Measurements from ENCODE around the gene TIAM2.
"Not testable (repeated sequence)": the region's sequence is repeated elsewhere in the genome, so short reads cannot be mapped to it uniquely, and the experiment has no call there.

The TIAM2 gene

DNA sequence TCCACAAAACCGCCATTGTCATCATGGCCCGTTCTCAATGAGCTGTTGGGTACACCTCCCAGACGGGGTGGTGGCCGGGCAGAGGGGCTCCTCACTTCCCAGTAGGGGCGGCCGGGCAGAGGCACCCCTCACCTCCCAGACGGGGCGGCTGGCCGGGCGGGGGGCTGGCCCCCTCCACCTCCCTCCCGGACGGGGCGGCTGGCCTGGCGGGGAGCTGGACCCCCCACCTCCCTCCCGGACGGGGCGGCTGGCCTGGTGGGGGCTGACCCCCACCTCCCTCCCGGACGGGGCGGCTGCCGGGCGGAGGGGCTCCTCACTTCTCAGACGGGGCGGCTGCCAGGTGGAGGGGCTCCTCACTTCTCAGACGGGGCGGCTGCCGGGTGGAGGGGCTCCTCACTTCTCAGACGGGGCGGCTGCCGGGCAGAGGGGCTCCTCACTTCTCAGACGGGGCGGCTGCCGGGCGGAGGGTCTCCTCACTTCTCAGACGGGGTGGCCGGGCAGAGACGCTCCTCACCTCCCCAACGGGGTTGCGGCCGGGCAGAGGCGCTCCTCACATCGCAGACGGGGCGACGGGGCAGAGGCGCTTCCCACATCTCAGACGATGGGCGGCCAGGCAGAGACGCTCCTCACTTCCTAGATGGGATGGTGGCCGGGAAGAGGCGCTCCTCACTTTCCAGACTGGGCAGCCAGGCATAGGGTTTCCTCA lies 28.9 kb upstream of the TIAM2 start:
- H3K9me3 ChIP-seq (replicated peaks; ENCODE audit: low read length); H3K4me2 ChIP-seq (ENCODE audit: low read length): not testable (repeated sequence)

DNA sequence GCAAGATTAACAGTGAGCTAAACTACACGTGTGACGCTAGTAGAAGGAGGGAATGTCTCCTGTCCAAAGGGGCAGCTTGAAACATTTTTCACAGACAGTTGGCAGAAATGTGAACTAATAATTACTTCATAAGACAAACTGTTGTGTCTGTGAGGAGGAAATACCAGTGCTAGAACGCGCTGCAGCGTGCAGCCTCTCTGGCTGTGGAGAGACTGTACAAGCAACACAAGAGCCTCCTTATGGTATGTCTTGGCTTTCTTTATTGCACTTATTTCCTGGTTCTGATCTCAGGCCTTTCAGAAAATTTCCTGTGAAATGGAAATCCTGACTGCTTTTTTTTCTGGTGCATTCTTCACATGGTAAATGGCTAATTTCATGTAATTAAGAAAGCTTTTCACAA lies 25.3 kb upstream of the TIAM2 start:
- Histone ChIP-seq H3K4me2 (ENCODE audit: low read length) (no peak overlapping the region), H3K9ac (ENCODE audit: low read depth, low read length) (no peak overlapping the region), H3K36me3 (ENCODE audit: insufficient read depth, low read length) (no peaks in the 10 kb centered on the region), H3K27me3 (ENCODE audit: control insufficient read depth, insufficient read depth, low read length) (no peaks in the 10 kb centered on the region), H3K4me3 (ENCODE audit: low read length) (no peak overlapping the region), H3K4me1 (ENCODE audit: control insufficient read depth, insufficient read depth, low read length) (no peaks in the 10 kb centered on the region), H3K9me3 (replicated peaks; ENCODE audit: low read length) (no peaks in the 10 kb centered on the region)

More for the DNA sequence above, 28.9 kb upstream of the TIAM2 start:
- not testable (repeated sequence) for H3K27me3 ChIP-seq (ENCODE audit: control insufficient read depth, insufficient read depth, low read length); H3K9ac ChIP-seq (ENCODE audit: low read depth, low read length); H3K4me3 ChIP-seq (ENCODE audit: low read length); H3K4me1 ChIP-seq (ENCODE audit: control insufficient read depth, insufficient read depth, low read length); H3K36me3 ChIP-seq (ENCODE audit: insufficient read depth, low read length)

DNA sequence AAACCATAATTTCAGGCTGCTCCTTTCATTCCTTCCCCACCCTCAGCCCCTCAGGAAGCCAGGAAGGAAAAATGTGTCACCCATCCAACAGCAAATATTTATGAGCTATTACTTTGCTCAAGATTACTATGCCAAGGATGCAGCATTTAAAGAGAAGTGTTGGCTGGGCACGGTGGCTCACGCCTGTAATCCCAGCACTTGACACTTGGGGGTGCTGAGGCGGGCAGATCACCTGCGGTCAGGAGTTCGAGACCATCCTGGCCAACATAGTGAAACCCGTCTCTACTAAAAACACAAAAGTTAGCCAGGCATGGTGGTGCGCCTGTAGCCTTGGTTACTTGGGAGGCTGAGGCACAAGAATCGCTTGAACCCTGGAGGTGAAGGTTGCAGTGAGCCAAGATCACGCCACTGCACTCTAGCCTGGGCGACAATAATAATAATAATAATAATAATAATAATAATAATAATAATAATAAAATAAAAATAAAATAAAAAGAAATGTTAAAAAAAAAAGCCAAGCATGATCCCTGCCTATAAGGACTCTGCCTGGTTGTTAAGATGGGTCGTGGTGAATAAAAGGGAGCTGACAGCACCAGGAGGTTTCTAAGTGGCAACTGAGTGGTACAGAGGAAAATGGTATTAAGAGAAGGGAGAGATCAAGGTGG lies 20.5 kb upstream of the TIAM2 start:
- Histone ChIP-seq H3K9ac (ENCODE audit: low read depth, low read length) (no peak overlapping the region), H3K27me3 (ENCODE audit: control insufficient read depth, insufficient read depth, low read length) (no peaks in the 10 kb centered on the region), H3K4me2 (ENCODE audit: low read length) (no peak overlapping the region), H3K4me1 (ENCODE audit: control insufficient read depth, insufficient read depth, low read length) (no peaks in the 10 kb centered on the region), H3K9me3 (replicated peaks; ENCODE audit: low read length) (no peaks in the 10 kb centered on the region), H3K36me3 (ENCODE audit: insufficient read depth, low read length) (no peaks in the 10 kb centered on the region), H3K4me3 (ENCODE audit: low read length) (no peak overlapping the region)

DNA sequence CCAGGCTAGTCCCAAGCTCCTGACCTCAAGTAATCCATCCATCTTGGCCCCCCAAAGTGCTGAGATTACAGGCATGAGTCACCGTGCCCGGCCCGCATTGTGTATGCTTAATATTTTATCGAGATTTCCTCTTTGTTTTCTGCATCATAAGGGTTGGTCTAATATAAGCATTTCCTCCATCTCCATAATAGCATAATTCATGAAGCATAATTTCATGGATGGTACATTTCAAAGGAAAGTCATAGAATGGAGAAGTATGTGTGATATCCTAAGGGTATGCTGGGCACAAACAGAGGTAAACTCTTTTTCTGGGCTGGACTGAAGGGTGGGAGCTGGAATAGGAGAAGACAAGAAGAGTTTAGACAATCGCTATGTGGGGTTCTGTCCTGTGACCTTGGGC lies 17.5 kb upstream of the TIAM2 start:
- Histone ChIP-seq H3K27me3 (ENCODE audit: control insufficient read depth, insufficient read depth, low read length) (no peaks in the 10 kb centered on the region), H3K9ac (ENCODE audit: low read depth, low read length) (no peak overlapping the region), H3K9me3 (replicated peaks; ENCODE audit: low read length) (no peaks in the 10 kb centered on the region), H3K4me2 (ENCODE audit: low read length) (no peak overlapping the region), H3K4me3 (ENCODE audit: low read length) (no peak overlapping the region), H3K36me3 (ENCODE audit: insufficient read depth, low read length) (no peaks in the 10 kb centered on the region), H3K4me1 (ENCODE audit: control insufficient read depth, insufficient read depth, low read length) (no peaks in the 10 kb centered on the region)

DNA sequence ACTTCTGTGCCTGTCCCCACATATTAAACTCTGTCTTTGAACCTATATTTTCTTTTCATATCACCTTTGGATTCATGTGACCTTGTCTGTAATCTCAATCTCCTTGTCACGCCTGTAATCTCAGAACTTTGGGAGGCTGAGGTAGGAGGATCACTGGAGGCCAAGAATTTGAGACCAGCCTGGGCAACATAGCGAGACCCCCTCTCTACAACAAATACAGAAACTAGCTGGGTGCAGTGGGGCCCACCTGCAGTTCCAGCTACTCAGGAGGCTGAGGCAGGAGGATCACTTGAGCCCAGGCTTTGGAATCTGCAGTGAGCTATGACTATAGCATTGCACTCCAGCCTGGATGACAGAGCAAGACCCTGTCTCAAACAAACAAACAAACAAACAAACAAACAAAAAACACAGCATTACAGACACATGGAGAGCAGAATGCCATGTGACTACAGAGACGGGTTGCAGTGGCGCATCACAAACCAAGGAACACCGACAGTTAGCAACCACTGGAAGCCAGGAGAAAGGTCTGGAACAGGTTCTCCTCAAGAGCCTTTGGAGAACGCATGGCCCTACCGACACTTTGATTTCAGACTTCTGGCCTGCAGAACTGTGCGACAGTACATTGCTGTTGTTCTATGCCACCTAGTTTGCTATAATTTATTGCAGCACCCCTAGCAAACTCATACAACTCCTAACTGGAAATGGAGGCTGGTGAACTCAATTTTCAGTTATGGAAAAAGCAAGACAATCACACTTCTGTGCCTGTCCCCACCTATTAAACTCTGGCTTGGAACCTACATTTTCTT lies 14.6 kb upstream of the TIAM2 start:
- H3K9me3 ChIP-seq (replicated peaks; ENCODE audit: low read length), result no peaks in the 10 kb centered on the region
- H3K4me1 ChIP-seq (ENCODE audit: control insufficient read depth, insufficient read depth, low read length), result no peaks in the 10 kb centered on the region
- H3K4me3 ChIP-seq (ENCODE audit: low read length), result no peak overlapping the region
- H3K36me3 ChIP-seq (ENCODE audit: insufficient read depth, low read length), result no peaks in the 10 kb centered on the region
- H3K4me2 ChIP-seq (ENCODE audit: low read length), result no peak overlapping the region
- no peak overlapping the region for H3K9ac ChIP-seq (ENCODE audit: low read depth, low read length)
- no peaks in the 10 kb centered on the region for H3K27me3 ChIP-seq (ENCODE audit: control insufficient read depth, insufficient read depth, low read length)

DNA sequence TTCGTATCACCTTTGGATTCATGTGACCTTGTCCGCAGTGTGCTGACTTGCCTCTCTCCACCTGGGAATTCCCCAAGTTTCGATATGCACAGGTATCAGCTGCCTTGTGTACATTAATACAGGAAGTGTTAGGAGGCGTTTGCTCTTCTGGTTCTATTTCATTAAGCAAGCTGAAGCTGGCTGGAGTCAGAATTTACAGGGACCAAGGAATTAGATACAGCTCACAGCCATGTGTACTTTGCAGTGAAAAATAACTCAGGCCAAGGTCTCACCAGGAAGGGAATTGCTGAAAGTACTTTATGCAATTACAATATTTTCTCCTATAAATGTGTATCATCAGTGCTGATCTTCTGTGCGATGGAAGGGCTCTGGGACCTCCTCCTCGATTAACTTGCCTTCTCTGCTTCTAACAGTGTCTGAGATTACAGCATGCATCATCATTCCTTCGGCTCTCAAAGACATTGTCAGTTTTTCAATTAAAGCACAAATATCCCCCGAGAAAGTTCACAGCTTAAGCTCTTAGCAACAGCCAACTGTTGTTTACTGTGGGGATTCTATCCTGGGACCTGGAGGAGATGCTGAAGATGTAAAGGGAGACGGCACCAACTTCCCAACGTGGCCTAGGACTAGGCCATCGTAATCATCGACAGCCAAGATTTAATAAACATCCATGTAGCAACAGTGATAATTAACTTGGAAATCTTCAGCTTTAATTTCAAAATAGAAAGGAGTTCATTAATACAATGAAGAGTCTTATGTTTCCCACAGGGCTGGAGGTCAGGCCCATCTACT lies 13.8 kb upstream of the TIAM2 start:
- no peak overlapping the region for H3K4me3 ChIP-seq (ENCODE audit: low read length)
- no peaks in the 10 kb centered on the region for H3K4me1 ChIP-seq (ENCODE audit: control insufficient read depth, insufficient read depth, low read length)
- H3K27me3 ChIP-seq (ENCODE audit: control insufficient read depth, insufficient read depth, low read length), result no peaks in the 10 kb centered on the region
- H3K36me3 ChIP-seq (ENCODE audit: insufficient read depth, low read length), result no peaks in the 10 kb centered on the region
- no peak overlapping the region for H3K9ac ChIP-seq (ENCODE audit: low read depth, low read length)
- H3K9me3 ChIP-seq (replicated peaks; ENCODE audit: low read length), result no peaks in the 10 kb centered on the region
- no peak overlapping the region for H3K4me2 ChIP-seq (ENCODE audit: low read length)

DNA sequence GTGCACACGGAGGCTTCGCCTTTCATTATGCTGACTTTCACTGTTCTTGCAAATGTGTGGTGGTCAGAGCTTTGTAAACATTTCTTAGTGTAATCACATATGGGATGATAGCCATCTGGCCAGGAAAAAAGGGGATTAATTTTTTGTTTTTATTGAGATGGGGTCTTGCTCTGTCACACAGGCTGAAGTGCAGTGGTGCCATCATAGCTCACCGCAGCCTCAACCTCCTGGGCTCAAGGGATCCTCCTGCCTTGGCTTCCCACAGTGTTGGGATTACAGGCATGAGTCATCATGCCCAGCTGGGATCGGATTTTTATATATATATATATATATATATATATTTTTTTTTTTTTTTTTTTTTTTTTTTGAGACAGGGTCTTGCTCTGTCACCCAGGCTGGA lies 11.0 kb upstream of the TIAM2 start:
- no peaks in the 10 kb centered on the region for H3K9me3 ChIP-seq (replicated peaks; ENCODE audit: low read length)

DNA sequence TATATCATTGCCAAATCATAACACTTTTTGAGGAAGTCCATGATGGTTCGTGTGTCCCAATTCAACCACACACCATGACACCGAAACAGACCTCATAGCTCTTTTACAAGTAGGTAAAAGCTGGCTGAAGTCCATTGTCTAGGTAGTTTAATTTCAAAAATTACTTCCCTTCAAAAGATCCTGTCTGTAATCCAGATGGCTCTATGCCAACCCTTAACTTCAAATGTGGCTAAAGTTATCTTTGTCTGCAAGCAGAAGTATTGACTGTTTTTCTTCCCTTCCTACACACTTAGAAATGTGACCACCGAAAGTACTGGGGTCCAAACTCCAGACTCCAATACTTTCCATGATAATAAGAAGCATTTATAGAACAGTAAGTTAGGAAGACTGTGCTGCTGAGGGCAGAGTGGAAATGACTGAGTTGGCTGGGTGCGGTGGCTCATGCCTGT lies 8.3 kb upstream of the TIAM2 start:
- H3K9ac ChIP-seq (ENCODE audit: low read depth, low read length), result no peak overlapping the region
- H3K4me3 ChIP-seq (ENCODE audit: low read length), result no peak overlapping the region
- H3K4me2 ChIP-seq (ENCODE audit: low read length), result no peak overlapping the region
- H3K27me3 ChIP-seq (ENCODE audit: control insufficient read depth, insufficient read depth, low read length), result no peaks in the 10 kb centered on the region
- H3K4me1 ChIP-seq (ENCODE audit: control insufficient read depth, insufficient read depth, low read length), result no peaks in the 10 kb centered on the region
- H3K36me3 ChIP-seq (ENCODE audit: insufficient read depth, low read length), result no peaks in the 10 kb centered on the region
- H3K9me3 ChIP-seq (replicated peaks; ENCODE audit: low read length), result no peaks in the 10 kb centered on the region

More for the DNA sequence above, 11.0 kb upstream of the TIAM2 start:
- H3K36me3 ChIP-seq (ENCODE audit: insufficient read depth, low read length), result no peaks in the 10 kb centered on the region
- no peak overlapping the region for H3K4me2 ChIP-seq (ENCODE audit: low read length)
- no peaks in the 10 kb centered on the region for H3K27me3 ChIP-seq (ENCODE audit: control insufficient read depth, insufficient read depth, low read length)
- no peak overlapping the region for H3K9ac ChIP-seq (ENCODE audit: low read depth, low read length)
- no peaks in the 10 kb centered on the region for H3K4me1 ChIP-seq (ENCODE audit: control insufficient read depth, insufficient read depth, low read length)
- no peak overlapping the region for H3K4me3 ChIP-seq (ENCODE audit: low read length)

DNA sequence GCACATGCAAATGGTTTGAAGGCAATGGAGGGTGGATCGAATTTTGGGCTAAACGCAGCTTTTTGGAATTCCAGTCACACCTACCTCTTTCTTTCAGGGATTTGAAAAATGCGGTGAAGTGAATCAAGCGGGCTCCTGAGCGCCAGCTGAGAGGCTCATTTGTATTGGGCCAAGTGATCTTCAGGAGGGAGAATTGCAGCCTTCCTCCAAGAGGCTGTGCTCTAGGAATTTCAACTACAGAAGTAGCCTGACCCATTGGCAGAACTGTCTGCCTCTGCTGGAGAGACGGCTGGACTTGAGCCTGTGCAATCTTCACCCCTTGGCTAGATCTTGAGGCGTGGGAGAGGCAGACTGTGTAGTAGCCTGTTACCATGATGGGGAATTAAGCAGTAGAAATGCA lies 5.7 kb upstream of the TIAM2 start:
- Histone ChIP-seq H3K4me2 (ENCODE audit: low read length) (no peak overlapping the region), H3K9me3 (replicated peaks; ENCODE audit: low read length) (no peaks in the 10 kb centered on the region), H3K4me3 (ENCODE audit: low read length) (no peak overlapping the region), H3K9ac (ENCODE audit: low read depth, low read length) (no peak overlapping the region), H3K36me3 (ENCODE audit: insufficient read depth, low read length) (no peaks in the 10 kb centered on the region), H3K4me1 (ENCODE audit: control insufficient read depth, insufficient read depth, low read length) (no peaks in the 10 kb centered on the region), H3K27me3 (ENCODE audit: control insufficient read depth, insufficient read depth, low read length) (no peaks in the 10 kb centered on the region)

DNA sequence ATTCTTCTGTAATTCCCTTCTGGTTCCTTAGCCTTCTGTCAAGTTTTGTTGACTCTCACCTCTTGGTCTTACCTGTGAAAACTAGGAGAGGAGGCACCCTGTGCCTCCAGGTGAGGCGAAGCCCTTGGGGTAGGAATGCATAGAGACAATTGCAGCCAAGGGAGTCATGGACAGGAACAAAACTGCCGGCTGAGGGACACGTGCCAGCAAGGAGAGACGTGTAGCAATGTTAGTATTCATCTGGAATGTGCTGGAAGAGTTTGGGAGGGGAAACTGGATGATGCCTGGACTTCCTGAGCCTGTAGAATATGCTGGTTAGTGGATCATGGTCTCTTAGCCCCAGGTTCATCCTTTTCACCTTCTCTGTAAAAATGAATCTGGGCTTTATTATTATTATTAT lies 3.9 kb upstream of the TIAM2 start:
- H3K9ac ChIP-seq (ENCODE audit: low read depth, low read length), result no peak overlapping the region
- no peaks in the 10 kb centered on the region for H3K27me3 ChIP-seq (ENCODE audit: control insufficient read depth, insufficient read depth, low read length)
- no peaks in the 10 kb centered on the region for H3K36me3 ChIP-seq (ENCODE audit: insufficient read depth, low read length)
- no peak overlapping the region for H3K4me2 ChIP-seq (ENCODE audit: low read length)
- H3K4me3 ChIP-seq (ENCODE audit: low read length), result no peak overlapping the region
- no peaks in the 10 kb centered on the region for H3K9me3 ChIP-seq (replicated peaks; ENCODE audit: low read length)
- peaks cover under 1% of the 10 kb centered on the region for H3K4me1 ChIP-seq (ENCODE audit: control insufficient read depth, insufficient read depth, low read length)

DNA sequence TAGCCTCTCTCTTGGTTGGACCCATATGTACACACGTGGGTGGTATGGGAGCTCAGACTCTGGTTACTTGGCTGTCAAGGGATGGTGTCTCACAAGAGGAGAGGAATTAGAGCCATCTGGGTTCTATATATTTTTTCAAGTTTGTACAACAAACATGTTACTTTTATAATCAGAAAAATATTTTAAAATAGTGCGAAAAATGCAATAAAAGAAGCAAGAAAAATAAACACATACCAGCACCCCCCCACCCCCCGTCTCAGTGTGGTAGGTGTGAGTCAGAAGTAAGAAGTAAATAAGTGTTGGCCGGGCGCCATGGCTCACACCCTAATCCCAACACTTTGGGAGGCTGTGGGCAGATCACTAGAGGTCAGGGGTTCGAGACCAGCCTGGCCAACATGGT lies 2.1 kb upstream of the TIAM2 start:
- Histone ChIP-seq H3K9ac (ENCODE audit: low read depth, low read length) (no peak overlapping the region), H3K4me2 (ENCODE audit: low read length) (no peak overlapping the region), H3K9me3 (replicated peaks; ENCODE audit: low read length) (no peaks in the 10 kb centered on the region), H3K4me1 (ENCODE audit: control insufficient read depth, insufficient read depth, low read length) (peaks cover 9% of the 10 kb centered on the region), H3K36me3 (ENCODE audit: insufficient read depth, low read length) (no peaks in the 10 kb centered on the region), H3K27me3 (ENCODE audit: control insufficient read depth, insufficient read depth, low read length) (no peaks in the 10 kb centered on the region), H3K4me3 (ENCODE audit: low read length) (no peak overlapping the region)
